Measurements from ENCODE around the gene ZNF146. TPM values are rescaled to one million over a fixed set of nuclear protein-coding genes. Genes with fewer than 3 reads are reported as not detected.

ZNF146 gene
- total and polyA plus RNA-seq, 2 of the 8 experiments (the other 6 are each of a cell fraction or from before 2014, with no cell fraction given), result 27.0 to 161 TPM

- H3K9ac ChIP-seq (replicated peaks in 1 of 4; ENCODE audit: extremely low read depth in 1 of 4, low read depth in 3 of 4, low read length in 3 of 4), result no peak overlapping the region
- no peaks in the 10 kb centered on the region for H3K79me1 ChIP-seq (ENCODE audit: low read depth, low read length)
- H4K5ac ChIP-seq (ENCODE audit: insufficient read length, low read depth, low read length), result no peak overlapping the region
- no peaks in the 10 kb centered on the region for H3K9me3 ChIP-seq (ENCODE audit: insufficient read depth in 2 of 2, low read depth in 1 of 2, low read length in 1 of 2)
- WGBS, 2 experiments (ENCODE audit: extremely low coverage in 1 of 2, insufficient coverage in 1 of 2, insufficient read length in 1 of 2, insufficient replicate concordance in 2 of 2, low coverage in 1 of 2, low lambda C conversion rate in 2 of 2, missing lambda C conversion rate in 1 of 2), result 92% methylated on average over 2 of the region's 2 CpGs; no CpG with 5 or more reads in 1 of the 2 experiments
- H2BK120ac ChIP-seq (replicated peaks; ENCODE audit: low read depth, low read length), result no peak overlapping the region
- H3K36me3 ChIP-seq (ENCODE audit: control insufficient read depth in 2 of 4, insufficient read depth in 4 of 4, low read length in 3 of 4), result no peaks in the 10 kb centered on the region
- ChIA-PET CTCF (ENCODE audit: partially characterized antibody) (interaction anchor here (1.1 kb wide), 2 partner anchors 12 to 22 kb away, joined by 3 to 4 read pairs; no protein-coding TSS in a partner anchor), POLR2A (ENCODE audit: partially characterized antibody) (interaction anchor here (2.1 kb wide), 1 partner anchor 19 kb away, joined by 8 read pairs; the partner anchor contains the start of genes ZNF146 and ZNF565)
- FAIRE-seq (no peak), DNase-seq (ENCODE audit: low read depth in 1 of 2, low spot score in 2 of 2) (no peak)
- no peaks in the 10 kb centered on the region for H3K79me2 ChIP-seq (ENCODE audit: control insufficient read depth in 1 of 2, insufficient read depth in 2 of 2, low read length in 2 of 2)
- no peak overlapping the region for H2AFZ ChIP-seq (ENCODE audit: low read length)
- TF ChIP-seq RAD21 (IDR thresholded peaks at IDR 0.05 in 1 of 2, conservative IDR thresholded peaks at IDR 0.05 in 1 of 2; ENCODE audit: low read depth in 2 of 2, low read length in 2 of 2), result no peak
- TF ChIP-seq GTF2F1 (IDR thresholded peaks at IDR 0.05; ENCODE audit: borderline replicate concordance, low read depth, low read length), result no peak
- no peak for TF ChIP-seq BCL11A (IDR thresholded peaks at IDR 0.05; ENCODE audit: low read depth in 2 of 2, low read length in 2 of 2)
- no peak for TF ChIP-seq SP1 (IDR thresholded peaks at IDR 0.05; ENCODE audit: low read depth, low read length)
- TF ChIP-seq RBBP5 (IDR thresholded peaks at IDR 0.05; ENCODE audit: borderline replicate concordance, low read depth, low read length), result no peak
- no peak for TF ChIP-seq SP2 (IDR thresholded peaks at IDR 0.05; ENCODE audit: low read length)
- TF ChIP-seq BACH1 (IDR thresholded peaks at IDR 0.05; ENCODE audit: low read length), result no peak
- no peak for TF ChIP-seq SIRT6 (IDR thresholded peaks at IDR 0.05; ENCODE audit: low read length)
- no peak overlapping the region for H2BK15ac ChIP-seq (ENCODE audit: low read length)
- no peak overlapping the region for H4K91ac ChIP-seq (replicated peaks; ENCODE audit: insufficient read length, low read length)
- no peaks in the 10 kb centered on the region for H3K27me3 ChIP-seq (replicated peaks in 1 of 4; ENCODE audit: control insufficient read depth in 3 of 4, extremely low read depth in 1 of 4, insufficient read depth in 3 of 4, low read length in 3 of 4)
- H3K4me3 ChIP-seq (ENCODE audit: extremely low read depth in 1 of 4, insufficient read depth in 2 of 4, low read depth in 3 of 4, low read length in 4 of 4), result no peak overlapping the region
- no peak overlapping the region for H3K56ac ChIP-seq (replicated peaks; ENCODE audit: insufficient read length, low read depth, low read length)
- H2AK5ac ChIP-seq (ENCODE audit: low read depth, low read length), result no peak overlapping the region
- no peaks in the 10 kb centered on the region for H3K4me1 ChIP-seq (replicated peaks in 1 of 4; ENCODE audit: control insufficient read depth in 3 of 4, insufficient read depth in 4 of 4, low read length in 3 of 4)
- H3K14ac ChIP-seq (ENCODE audit: insufficient read length), result no peak overlapping the region
- no peak overlapping the region for H3K4me2 ChIP-seq (ENCODE audit: insufficient read depth in 1 of 2, low read depth in 2 of 2, low read length in 2 of 2)
- H3K27ac ChIP-seq (ENCODE audit: low read depth, low read length), result no peak overlapping the region
- H3K23ac ChIP-seq (ENCODE audit: insufficient read length), result no peak overlapping the region
- H2BK20ac ChIP-seq (ENCODE audit: low read length), result no peak overlapping the region
- H3K18ac ChIP-seq (ENCODE audit: extremely low read depth, low read length), result no peak overlapping the region
- no peak overlapping the region for H4K8ac ChIP-seq (ENCODE audit: extremely low read depth, insufficient read depth, low read length)
- no peak overlapping the region for H3K4ac ChIP-seq (replicated peaks; ENCODE audit: insufficient read length, low read depth, low read length)
- H2BK12ac ChIP-seq (ENCODE audit: low read depth, low read length), result no peak overlapping the region
- no peaks in the 10 kb centered on the region for H4K20me1 ChIP-seq (replicated peaks in 1 of 2; ENCODE audit: control insufficient read depth in 1 of 2, insufficient read depth in 2 of 2, low read length in 2 of 2)
- no peaks in the 10 kb centered on the region for H3K23me2 ChIP-seq (ENCODE audit: low read depth, low read length)
- no peak overlapping the region for H2BK5ac ChIP-seq (ENCODE audit: low read depth, low read length)
These were observed 18.7 kb upstream of the ZNF146 start for GRCh38 chr19:36196249-36196648.
